Measurements from ENCODE around the gene ITPR1. TPM values are rescaled to one million over a fixed set of nuclear protein-coding genes. Genes with fewer than 3 reads are reported as not detected.

Gene ITPR1
- total RNA-seq, 2 donors from 2014 or later = 29.3 to 29.8 TPM

DNA sequence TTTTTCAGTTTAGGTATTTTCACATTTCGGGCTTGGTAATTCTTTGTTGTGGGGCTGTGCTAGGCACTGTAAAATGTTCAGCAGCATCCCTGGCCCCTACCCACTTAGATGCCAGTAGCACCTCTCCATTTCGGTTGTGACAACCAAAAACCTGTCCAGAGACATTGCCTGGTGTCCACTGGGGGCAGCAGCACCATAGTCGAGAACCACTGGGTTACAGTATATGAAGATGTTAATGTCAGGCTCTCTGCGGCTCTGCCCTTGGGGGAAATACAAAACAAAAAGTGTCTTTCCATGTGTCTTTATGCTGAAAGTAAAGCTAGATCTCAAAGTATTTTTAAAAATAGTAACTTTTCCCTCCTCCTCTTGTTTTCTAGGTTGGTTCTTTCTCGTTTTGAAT lies 177.2 kb downstream of the ITPR1 start:
- intact Hi-C loops (cut with DNase I) = no loop called here
- WGBS, 2 donors = 54 to 57% methylated on average over 5 of the region's 5 CpGs
- Histone ChIP-seq H3K36me3 (replicated peaks in 1 of 2; ENCODE audit: insufficient read depth in 1 of 2, low read depth in 2 of 2) (no peaks in the 10 kb centered on the region), H3K4me1 (no peaks in the 10 kb centered on the region), H3K4me3 (no peak overlapping the region), H3K9me3 (no peaks in the 10 kb centered on the region), H3K27ac (no peak overlapping the region), H3K27me3 (no peaks in the 10 kb centered on the region)
- no peak for TF ChIP-seq POLR2A (IDR thresholded peaks at IDR 0.05)
- TF ChIP-seq, protein P1, sequence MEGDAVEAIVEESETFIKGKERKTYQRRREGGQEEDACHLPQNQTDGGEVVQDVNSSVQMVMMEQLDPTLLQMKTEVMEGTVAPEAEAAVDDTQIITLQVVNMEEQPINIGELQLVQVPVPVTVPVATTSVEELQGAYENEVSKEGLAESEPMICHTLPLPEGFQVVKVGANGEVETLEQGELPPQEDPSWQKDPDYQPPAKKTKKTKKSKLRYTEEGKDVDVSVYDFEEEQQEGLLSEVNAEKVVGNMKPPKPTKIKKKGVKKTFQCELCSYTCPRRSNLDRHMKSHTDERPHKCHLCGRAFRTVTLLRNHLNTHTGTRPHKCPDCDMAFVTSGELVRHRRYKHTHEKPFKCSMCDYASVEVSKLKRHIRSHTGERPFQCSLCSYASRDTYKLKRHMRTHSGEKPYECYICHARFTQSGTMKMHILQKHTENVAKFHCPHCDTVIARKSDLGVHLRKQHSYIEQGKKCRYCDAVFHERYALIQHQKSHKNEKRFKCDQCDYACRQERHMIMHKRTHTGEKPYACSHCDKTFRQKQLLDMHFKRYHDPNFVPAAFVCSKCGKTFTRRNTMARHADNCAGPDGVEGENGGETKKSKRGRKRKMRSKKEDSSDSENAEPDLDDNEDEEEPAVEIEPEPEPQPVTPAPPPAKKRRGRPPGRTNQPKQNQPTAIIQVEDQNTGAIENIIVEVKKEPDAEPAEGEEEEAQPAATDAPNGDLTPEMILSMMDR (IDR thresholded peaks at IDR 0.05) = peak in 1 of 7 experiments; percentile 12
- no peak for ATAC-seq
- DNase-seq = peak in 1 of 4 donors; percentile 22

DNA sequence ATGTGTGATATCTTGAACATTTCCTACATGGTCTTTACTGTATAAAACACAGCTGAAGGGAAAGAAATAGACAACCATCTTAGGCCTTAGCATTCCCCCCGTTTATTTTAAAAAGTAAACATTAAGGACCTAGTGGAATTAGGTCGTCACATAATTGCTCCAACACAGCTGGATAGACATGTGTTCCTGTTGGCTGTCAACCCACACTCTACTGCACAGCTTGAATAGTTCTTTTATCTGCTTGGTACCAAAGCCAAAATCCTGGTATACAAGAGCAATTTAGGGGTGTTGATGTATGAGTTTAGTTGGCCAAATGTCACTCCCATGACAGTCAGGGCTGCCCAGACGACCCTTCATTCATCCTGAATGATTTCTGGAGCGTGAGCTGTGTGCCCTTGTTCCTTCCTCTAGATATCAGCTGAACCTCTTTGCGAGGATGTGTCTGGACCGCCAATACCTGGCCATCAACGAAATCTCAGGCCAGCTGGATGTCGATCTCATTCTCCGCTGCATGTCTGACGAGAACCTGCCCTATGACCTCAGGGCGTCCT lies 179.7 kb downstream of the ITPR1 start:
- intact Hi-C loops (cut with DNase I) = no loop called here
- no peaks in the 10 kb centered on the region for H3K36me3 ChIP-seq (replicated peaks in 1 of 2; ENCODE audit: insufficient read depth in 1 of 2, low read depth in 2 of 2)
- no peak overlapping the region for H3K4me3 ChIP-seq
- 77 to 81% methylated on average over 11 of the region's 11 CpGs for WGBS, 2 donors
- no peaks in the 10 kb centered on the region for H3K27me3 ChIP-seq
- no peak for TF ChIP-seq POLR2A (IDR thresholded peaks at IDR 0.05)
- TF ChIP-seq, protein P1 (IDR thresholded peaks at IDR 0.05) = no peak
- DNase-seq (no peak), ATAC-seq (no peak)
- no peak overlapping the region for H3K27ac ChIP-seq
- H3K4me1 ChIP-seq = no peaks in the 10 kb centered on the region
- no peaks in the 10 kb centered on the region for H3K9me3 ChIP-seq

DNA sequence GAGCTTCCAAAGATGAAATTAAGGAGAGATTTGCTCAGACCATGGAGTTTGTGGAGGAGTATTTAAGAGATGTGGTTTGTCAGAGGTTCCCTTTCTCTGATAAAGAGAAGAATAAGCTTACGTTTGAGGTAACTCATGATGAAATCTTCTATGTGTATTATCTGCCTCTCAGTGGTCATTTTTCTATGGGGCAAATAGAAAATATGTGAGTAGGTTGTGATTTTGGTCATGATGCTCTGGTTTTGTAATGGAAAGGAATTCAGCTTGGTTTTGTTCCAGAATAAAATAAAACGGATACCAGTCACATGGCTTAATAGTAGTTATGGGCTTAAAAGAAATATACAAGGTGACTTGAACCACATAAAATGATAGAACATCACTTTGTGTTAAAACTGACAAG lies 181.1 kb downstream of the ITPR1 start:
- H3K27ac ChIP-seq = no peak overlapping the region
- WGBS, 2 donors = 55 to 81% methylated on average over 2 of the region's 2 CpGs
- no peak for DNase-seq
- no peaks in the 10 kb centered on the region for H3K36me3 ChIP-seq (replicated peaks in 1 of 2; ENCODE audit: insufficient read depth in 1 of 2, low read depth in 2 of 2)
- H3K4me1 ChIP-seq = no peaks in the 10 kb centered on the region
- no peak for ATAC-seq
- TF ChIP-seq, protein P1 (IDR thresholded peaks at IDR 0.05) = no peak
- TF ChIP-seq POLR2A (IDR thresholded peaks at IDR 0.05) = no peak
- H3K9me3 ChIP-seq = no peaks in the 10 kb centered on the region
- no peak overlapping the region for H3K4me3 ChIP-seq
- no peaks in the 10 kb centered on the region for H3K27me3 ChIP-seq
- intact Hi-C loops (cut with DNase I) = no loop called here

DNA sequence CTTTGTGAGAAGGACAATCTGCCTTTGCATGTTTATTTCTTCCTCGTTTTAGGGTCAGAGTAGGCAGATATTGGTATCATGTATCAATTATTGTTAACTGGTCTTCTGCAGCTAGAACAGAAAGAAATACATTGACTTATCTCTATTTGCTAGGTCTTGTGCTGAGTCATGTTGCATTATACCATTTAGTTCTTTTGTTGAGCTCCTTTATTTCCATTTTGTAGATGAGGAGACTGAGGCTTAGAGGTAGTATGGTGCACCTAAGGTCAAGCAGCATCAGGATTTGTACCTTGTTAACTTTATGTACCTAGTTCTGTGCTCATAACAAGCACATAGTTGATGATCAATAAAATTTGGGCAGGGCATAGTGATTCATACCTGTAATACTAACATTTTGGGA lies 182.6 kb downstream of the ITPR1 start:
- Histone ChIP-seq H3K4me1 (no peaks in the 10 kb centered on the region), H3K27ac (no peak overlapping the region), H3K27me3 (no peaks in the 10 kb centered on the region), H3K36me3 (replicated peaks in 1 of 2; ENCODE audit: insufficient read depth in 1 of 2, low read depth in 2 of 2) (no peaks in the 10 kb centered on the region), H3K9me3 (no peaks in the 10 kb centered on the region), H3K4me3 (no peak overlapping the region)
- no peak for ATAC-seq
- 30 to 31% methylated on average over 1 of the region's 1 CpG for WGBS, 2 donors
- no peak for DNase-seq
- intact Hi-C loops (cut with DNase I) = no loop called here
- no peak for TF ChIP-seq POLR2A (IDR thresholded peaks at IDR 0.05)
- TF ChIP-seq, protein P1 (IDR thresholded peaks at IDR 0.05) = no peak

DNA sequence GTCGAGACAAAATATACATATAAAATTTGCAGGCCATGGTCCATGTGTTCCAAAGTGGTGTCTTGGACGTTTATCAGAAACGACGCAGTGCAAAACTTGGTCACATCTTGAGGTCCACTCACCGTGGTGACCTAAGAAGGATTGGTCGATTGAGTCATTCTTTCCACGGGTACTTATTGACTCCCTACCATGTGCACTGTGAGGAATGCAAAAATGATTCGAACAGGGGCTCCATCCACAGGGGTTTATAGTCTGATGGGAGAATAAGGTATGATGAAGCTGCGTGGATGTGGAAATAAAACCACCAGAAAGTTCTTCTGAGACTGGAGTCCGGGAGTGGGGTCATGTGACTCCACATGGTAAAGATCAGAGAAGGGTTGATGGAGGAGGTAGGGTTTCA lies 185.2 kb downstream of the ITPR1 start:
- Histone ChIP-seq H3K27ac (no peak overlapping the region), H3K4me3 (no peak overlapping the region), H3K27me3 (no peaks in the 10 kb centered on the region), H3K9me3 (no peaks in the 10 kb centered on the region), H3K36me3 (replicated peaks in 1 of 2; ENCODE audit: insufficient read depth in 1 of 2, low read depth in 2 of 2) (no peaks in the 10 kb centered on the region), H3K4me1 (no peaks in the 10 kb centered on the region)
- intact Hi-C loops (cut with DNase I) = no loop called here
- TF ChIP-seq, protein P1 (IDR thresholded peaks at IDR 0.05) = no peak
- TF ChIP-seq POLR2A (IDR thresholded peaks at IDR 0.05) = no peak
- ATAC-seq = no peak
- WGBS, 2 donors = 74 to 82% methylated on average over 10 of the region's 10 CpGs
- DNase-seq = no peak
